ENCODE data around the gene CYTL1.
"Not testable (repeated sequence)": the region's sequence is repeated elsewhere in the genome, so short reads cannot be mapped to it uniquely, and the experiment has no call there.

The CYTL1 gene

GRCh38 chr4:5033281-5033841 is 14.1 kb upstream of the CYTL1 start:
- no peak for DNase-seq (ENCODE audit: low read depth, low spot score)

- no peak for DNase-seq (ENCODE audit: low read depth, low spot score)
Observed at GRCh38 chr4:5032813-5033212, 13.6 kb upstream of the CYTL1 start.

- DNase-seq (ENCODE audit: low read depth, low spot score) = no peak
Observed at GRCh38 chr4:5030927-5031326, 11.7 kb upstream of the CYTL1 start.

- DNase-seq (ENCODE audit: low read depth, low spot score) = no peak
Observed at GRCh38 chr4:5030221-5030620, 11.0 kb upstream of the CYTL1 start.

GRCh38 chr4:5029447-5029846 is 10.2 kb upstream of the CYTL1 start:
- no peak for DNase-seq (ENCODE audit: low read depth, low spot score)

- DNase-seq (ENCODE audit: low read depth, low spot score) = no peak
Observed at GRCh38 chr4:5028480-5028879, 9.2 kb upstream of the CYTL1 start.

GRCh38 chr4:5027346-5027745 is 8.1 kb upstream of the CYTL1 start:
- DNase-seq (ENCODE audit: low read depth, low spot score) = no peak

GRCh38 chr4:5026371-5026770 is 7.1 kb upstream of the CYTL1 start:
- DNase-seq (ENCODE audit: low read depth, low spot score) = no peak

GRCh38 chr4:5024673-5025072 is 5.4 kb upstream of the CYTL1 start:
- DNase-seq (ENCODE audit: low read depth, low spot score) = no peak

GRCh38 chr4:5021546-5021945 is 2.3 kb upstream of the CYTL1 start:
- no peak for DNase-seq (ENCODE audit: low read depth, low spot score)

- DNase-seq (ENCODE audit: low read depth, low spot score) = no peak
Observed at GRCh38 chr4:5020341-5020740, 1.1 kb upstream of the CYTL1 start.

- no peak for DNase-seq (ENCODE audit: low read depth, low spot score)
Observed at GRCh38 chr4:5019796-5020195, 538 bp upstream of the CYTL1 start.

- no peak for DNase-seq (ENCODE audit: low read depth, low spot score)
Observed at GRCh38 chr4:5018603-5019002, 655 bp downstream of the CYTL1 start.

GRCh38 chr4:5018096-5018495 is 1.2 kb downstream of the CYTL1 start:
- no peak for DNase-seq (ENCODE audit: low read depth, low spot score)

GRCh38 chr4:5014007-5014682 is 5.1 kb downstream of the CYTL1 start:
- no peak for DNase-seq (ENCODE audit: low read depth, low spot score)

- DNase-seq (ENCODE audit: low read depth, low spot score) = no peak
Observed at GRCh38 chr4:5012958-5013357, 6.3 kb downstream of the CYTL1 start.

- DNase-seq (ENCODE audit: low read depth, low spot score) = no peak
Observed at GRCh38 chr4:5012244-5012898, 6.9 kb downstream of the CYTL1 start.

- DNase-seq (ENCODE audit: low read depth, low spot score) = no peak
Observed at GRCh38 chr4:5010984-5011383, 8.3 kb downstream of the CYTL1 start.

- DNase-seq (ENCODE audit: low read depth, low spot score) = no peak
Observed at GRCh38 chr4:5009796-5010195, 9.5 kb downstream of the CYTL1 start.

- not testable (repeated sequence) for DNase-seq (ENCODE audit: low read depth, low spot score)
Observed at GRCh38 chr4:5006932-5007331, 12.3 kb downstream of the CYTL1 start.

GRCh38 chr4:5004496-5004895 is 14.8 kb downstream of the CYTL1 start:
- no peak for DNase-seq (ENCODE audit: low read depth, low spot score)

GRCh38 chr4:5003918-5004317 is 15.3 kb downstream of the CYTL1 start:
- no peak for DNase-seq (ENCODE audit: low read depth, low spot score)

- DNase-seq (ENCODE audit: low read depth, low spot score) = no peak
Observed at GRCh38 chr4:5003372-5003857, 15.8 kb downstream of the CYTL1 start.

All from brain pericyte (primary cell).